D721Med (cell line): ENCODE data around the gene ASCL3.

ENCODE experiments used
- DNase-seq: peaks from one replicate; pipeline ENCODE4 v3.0.0; 2011; ENCODE audit warnings: low spot score; ENCODE audit not compliant: insufficient read length
- FAIRE-seq: peaks from 2 replicates; lab custom pipeline; 2011; peaks lifted over from hg19 to GRCh38; lab: Jason Lieb, UNC
- CTCF ChIP-seq: IDR thresholded peaks from 2 replicates; pipeline ENCODE4 v1.5.1; 2012; ENCODE audit warnings: mild to moderate bottlenecking, control low read depth; ENCODE audit not compliant: insufficient read depth; ENCODE audit errors: missing control alignments

Gene ASCL3

GRCh38 chr11:8963569-8964323, 20.9 kb upstream of the ASCL3 start:
- no peak for DNase-seq
- FAIRE-seq, result no peak
- TF ChIP-seq CTCF, result no peak

- no peak for FAIRE-seq
- DNase-seq, result no peak
- no peak for TF ChIP-seq CTCF
These were observed 20.0 kb upstream of the ASCL3 start for GRCh38 chr11:8962841-8963240.

- TF ChIP-seq CTCF, result no peak
- DNase-seq (no peak), FAIRE-seq (no peak)
These were observed 18.6 kb upstream of the ASCL3 start for GRCh38 chr11:8961401-8961800.

GRCh38 chr11:8959546-8960166, 16.8 kb upstream of the ASCL3 start:
- FAIRE-seq (no peak), DNase-seq (no peak)
- peak; percentile 77 for TF ChIP-seq CTCF

GRCh38 chr11:8956860-8957259, 14.0 kb upstream of the ASCL3 start:
- DNase-seq (no peak), FAIRE-seq (no peak)
- TF ChIP-seq CTCF, result no peak

GRCh38 chr11:8948886-8949285, 6.1 kb upstream of the ASCL3 start:
- no peak for DNase-seq
- TF ChIP-seq CTCF, result no peak
- no peak for FAIRE-seq
